HG03378 (cell line): ENCODE results near the gene RAB5IF.

Experiments
- ATAC-seq: cut with Tn5 transposase; IDR thresholded peaks from one replicate; pipeline ENCODE4 v1.9.1; 2021; ENCODE audit warnings: mild to moderate bottlenecking, moderate library complexity; ENCODE audit not compliant: unreplicated experiment

RAB5IF gene

DNA sequence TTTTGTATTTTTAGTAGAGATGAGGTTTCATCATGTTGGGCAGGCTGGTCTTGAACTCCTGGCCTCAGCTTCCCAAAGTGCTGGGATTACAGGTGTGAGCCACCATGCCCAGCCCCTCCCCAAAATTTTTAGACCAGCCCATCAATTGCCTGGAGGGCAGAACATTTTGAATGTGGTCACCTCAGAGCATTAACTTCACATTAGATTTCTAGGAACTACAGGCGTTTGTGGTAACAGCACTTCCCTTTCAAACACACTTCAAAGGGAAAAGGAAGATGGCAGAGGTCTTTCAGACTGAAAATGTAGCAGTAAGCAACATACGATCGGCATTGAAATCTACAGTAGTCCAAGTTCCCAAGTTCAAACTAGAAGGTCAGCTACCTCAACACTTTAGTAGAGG is 52.7 kb downstream of the RAB5IF start:
- no peak for ATAC-seq
